A549 treated with DMSO at 1 μM for 4 hours (cell line): ENCODE data around the gene RAB2B. TPM values are rescaled to one million over a fixed set of nuclear protein-coding genes. Genes with fewer than 3 reads are reported as not detected.

Experiments
- total RNA-seq: library from RNA; stranded (reverse); fragments of 200-300 nt; extraction: Qiagen RNA extraction; gene quantifications from 5 replicates; pipeline ENCODE4 v1.2.3, GENCODE V29; 2022; ENCODE audit warnings: low read depth

Gene RAB2B
- 13.3 to 16.6 TPM (median 14.4 TPM) in 5 replicates for total RNA-seq

GRCh38 chr14:21476925-21477681, at the start of gene RAB2B, which contains the start of gene TOX4:
TSS of gene RAB2B (minus strand) at chr14:21476959. CDS start at chr14:21476872, 87 bp downstream.
TSS of gene TOX4 (plus strand) at chr14:21477195. CDS start at chr14:21477279, 84 bp downstream.

GRCh38 chr14:21525962-21526671, 49.4 kb upstream of the RAB2B start, which contains the start of gene SALL2:
TSS of gene SALL2 (minus strand) at chr14:21526346. CDS start at chr14:21526127, 219 bp downstream.

GRCh38 chr14:21510735-21511657, 34.2 kb upstream of the RAB2B start, which contains the start of gene METTL3:
TSS of gene METTL3 (minus strand) at chr14:21511340. CDS start at chr14:21511223, 117 bp downstream.

DNA sequence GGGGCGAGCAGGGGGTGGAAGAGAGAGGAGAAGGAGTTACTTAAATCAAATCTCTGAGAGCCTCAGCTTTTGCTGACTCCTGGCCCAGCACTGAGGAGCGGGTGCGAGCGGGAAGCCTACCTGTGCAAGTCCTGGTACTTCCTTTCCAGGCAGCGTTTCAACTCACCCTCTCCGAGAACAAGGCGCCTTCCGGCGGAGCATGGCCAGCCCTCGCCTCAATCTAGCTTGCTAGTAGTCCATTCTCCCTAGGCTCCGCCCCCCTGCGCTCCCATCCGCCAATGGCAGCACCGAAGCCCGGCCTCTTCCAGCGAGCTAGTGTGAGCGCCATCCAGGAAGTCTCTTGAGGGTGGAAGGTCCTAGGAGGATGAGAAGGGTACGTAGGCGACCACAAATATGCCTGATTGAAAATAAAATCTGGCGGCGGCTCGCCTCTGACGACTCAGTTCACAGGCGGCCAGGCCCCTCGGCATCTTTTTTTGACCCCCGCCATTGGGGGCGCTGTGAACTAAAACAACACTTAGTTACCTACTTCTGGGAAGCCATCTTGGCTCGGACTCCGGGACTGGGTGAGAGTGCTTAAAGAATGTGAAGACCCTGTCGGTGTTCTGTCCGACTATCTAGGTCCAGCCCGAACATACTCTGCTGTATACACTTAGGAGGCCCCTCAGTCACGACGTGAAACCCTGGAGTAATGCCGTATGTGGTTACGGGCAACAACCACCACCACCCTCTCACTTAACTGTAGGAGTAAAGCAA, 20.7 kb downstream of the RAB2B start, which contains the start of gene CHD8:
TSS of gene CHD8 (minus strand) at position 212 of the 756 bp plus-strand sequence. CDS start 24,480 bp downstream, outside the sequence.

Other genes starting within 250 kb of the RAB2B start
- 834 to 993 TPM (median 864 TPM) in 5 replicates for gene HNRNPC, start 207.5 kb downstream of the RAB2B start, total RNA-seq
- 0.24 to 0.54 TPM (median 0.26 TPM) in 5 replicates for gene RPGRIP1, start 196.9 kb downstream of the RAB2B start, total RNA-seq
- gene SUPT16H, start 92.9 kb downstream of the RAB2B start, total RNA-seq, result 108 to 118 TPM (median 114 TPM) in 5 replicates
- gene CHD8, start 20.8 kb downstream of the RAB2B start, total RNA-seq, result 40.1 to 45.5 TPM (median 41.5 TPM) in 5 replicates
- 65.3 to 76.8 TPM (median 68.1 TPM) in 5 replicates for gene TOX4, start 236 bp upstream of the RAB2B start, total RNA-seq
- 39.3 to 55.4 TPM (median 53.2 TPM) in 5 replicates for gene METTL3, start 34.4 kb upstream of the RAB2B start, total RNA-seq
- gene SALL2, start 49.4 kb upstream of the RAB2B start, total RNA-seq, result 0.89 to 1.3 TPM (median 1.0 TPM) in 5 replicates
- not detected in 5 replicates for gene OR10G3, start 103.1 kb upstream of the RAB2B start, total RNA-seq
- gene OR10G2, start 158.0 kb upstream of the RAB2B start, total RNA-seq, result not detected in 5 replicates
- not detected in 5 replicates for gene OR4E2, start 176.9 kb upstream of the RAB2B start, total RNA-seq
- gene OR4E1, start 196.9 kb upstream of the RAB2B start, total RNA-seq, result not detected in 5 replicates